GM21526 (cell line): Measurements from ENCODE around the gene TGFB3.

Experiments used
- ATAC-seq: cut with Tn5 transposase; IDR thresholded peaks from one replicate; pipeline ENCODE4 v1.9.1; 2021; ENCODE audit warnings: moderate library complexity; ENCODE audit not compliant: unreplicated experiment, low FRiP score

TGFB3 gene

DNA sequence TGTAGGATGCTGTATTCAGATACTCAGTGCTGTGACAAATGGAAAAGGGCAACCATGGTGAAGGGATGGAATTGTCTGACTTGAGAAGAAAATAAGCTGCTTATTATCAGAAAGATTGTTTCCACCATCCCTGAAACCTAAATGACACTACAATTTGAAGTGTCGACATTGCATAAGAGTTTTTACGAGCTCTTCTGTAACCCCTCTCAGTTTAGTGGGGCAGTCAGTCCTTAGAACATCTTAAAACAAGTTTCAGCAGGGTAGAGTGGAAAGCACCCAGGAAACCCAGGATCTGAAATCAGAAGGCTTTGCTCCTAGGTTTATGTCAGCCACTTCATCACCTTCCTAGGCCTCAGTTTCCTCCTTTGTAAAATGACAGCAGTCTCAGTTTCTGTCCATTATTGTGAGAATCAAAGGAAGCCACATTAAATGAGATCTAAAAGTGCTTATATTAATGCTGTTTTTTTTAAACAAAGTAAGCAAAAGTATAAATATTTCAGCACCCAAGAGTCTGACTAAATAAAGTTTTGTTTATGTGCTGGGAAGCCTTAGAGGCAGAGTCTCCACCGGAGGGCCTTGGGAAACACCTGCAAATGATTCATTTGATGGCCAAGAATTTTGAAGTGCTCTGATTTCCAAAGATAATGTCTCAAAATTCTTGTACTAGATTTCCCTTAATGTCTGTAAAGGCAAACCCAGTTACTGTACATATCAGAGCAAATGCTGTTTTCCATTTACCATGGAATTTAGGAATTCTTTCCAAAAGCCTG, 5.6 kb upstream of the TGFB3 start:
- no peak for ATAC-seq

GRCh38 chr14:75986439-75986765, 4.6 kb upstream of the TGFB3 start:
- no peak for ATAC-seq

DNA sequence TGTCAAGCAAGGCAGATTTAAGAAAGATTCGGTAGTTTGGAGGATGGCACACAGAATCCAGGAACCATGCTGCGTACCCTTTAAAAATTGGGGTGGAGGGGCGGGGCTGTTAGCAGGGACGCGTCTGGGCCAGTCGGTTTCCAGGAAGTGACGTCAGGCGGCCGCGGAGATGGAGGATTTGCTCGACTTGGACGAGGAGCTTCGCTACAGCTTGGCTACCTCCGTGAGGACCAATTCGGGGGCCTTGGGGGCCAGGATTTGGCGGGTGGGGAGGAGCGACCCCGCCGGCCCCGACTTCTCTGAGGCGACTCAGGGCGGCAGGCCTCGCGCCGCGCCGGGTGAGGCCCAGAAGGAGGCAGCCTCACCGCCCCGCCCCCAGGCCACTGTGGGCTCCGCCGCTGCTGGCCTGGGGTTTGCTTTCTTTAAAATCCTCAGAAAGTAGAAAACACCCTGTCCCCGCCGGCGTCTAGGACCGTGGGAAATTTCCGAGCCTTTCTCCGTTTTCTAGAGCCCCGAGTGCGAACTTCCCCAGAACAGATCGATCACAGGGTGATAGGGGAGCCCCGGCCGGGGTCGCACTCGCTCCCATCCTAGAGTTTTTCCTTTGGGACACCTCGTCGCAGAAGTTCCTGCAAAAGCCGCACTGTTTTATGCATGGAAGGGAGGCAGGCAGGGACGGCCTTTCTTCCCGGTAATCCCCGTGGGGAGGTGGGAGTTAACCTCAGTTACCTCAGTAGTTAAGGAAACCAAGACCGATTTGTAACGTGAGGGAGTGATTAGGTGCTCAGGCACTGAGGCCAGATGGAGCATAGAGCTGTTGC, 4.0 kb upstream of the TGFB3 start, which contains the start of gene IFT43:
Gene IFT43 (plus strand): TSS at position 146 of the 821 bp plus-strand sequence. CDS start 24 bp downstream, at position 170.
- peak; percentile 60 for ATAC-seq

DNA sequence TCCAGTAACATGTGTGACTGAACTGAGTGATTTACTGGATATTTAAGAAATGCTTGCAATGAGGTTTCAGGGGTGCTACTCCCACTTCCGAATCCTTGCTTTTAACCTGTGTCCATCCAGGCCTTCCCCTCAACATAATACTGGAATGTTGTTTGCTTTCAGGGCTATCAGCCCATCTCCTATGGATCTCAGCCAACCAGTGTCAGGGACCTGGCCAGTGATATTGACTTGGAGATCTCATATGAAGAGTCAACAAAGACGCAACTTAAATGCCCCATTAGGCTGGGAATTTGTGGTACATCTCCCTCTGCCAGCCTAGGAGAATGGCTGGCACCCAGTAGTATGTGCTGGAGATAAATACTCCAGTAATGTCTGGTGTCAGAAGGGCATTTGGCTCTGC, 2.9 kb upstream of the TGFB3 start:
- ATAC-seq, result no peak

GRCh38 chr14:75983019-75983358, 1.2 kb upstream of the TGFB3 start:
- no peak for ATAC-seq

GRCh38 chr14:75982266-75983018, 647 bp upstream of the TGFB3 start:
- peak; percentile 43 for ATAC-seq

GRCh38 chr14:75980856-75981255, 939 bp downstream of the TGFB3 start:
- no peak for ATAC-seq

DNA sequence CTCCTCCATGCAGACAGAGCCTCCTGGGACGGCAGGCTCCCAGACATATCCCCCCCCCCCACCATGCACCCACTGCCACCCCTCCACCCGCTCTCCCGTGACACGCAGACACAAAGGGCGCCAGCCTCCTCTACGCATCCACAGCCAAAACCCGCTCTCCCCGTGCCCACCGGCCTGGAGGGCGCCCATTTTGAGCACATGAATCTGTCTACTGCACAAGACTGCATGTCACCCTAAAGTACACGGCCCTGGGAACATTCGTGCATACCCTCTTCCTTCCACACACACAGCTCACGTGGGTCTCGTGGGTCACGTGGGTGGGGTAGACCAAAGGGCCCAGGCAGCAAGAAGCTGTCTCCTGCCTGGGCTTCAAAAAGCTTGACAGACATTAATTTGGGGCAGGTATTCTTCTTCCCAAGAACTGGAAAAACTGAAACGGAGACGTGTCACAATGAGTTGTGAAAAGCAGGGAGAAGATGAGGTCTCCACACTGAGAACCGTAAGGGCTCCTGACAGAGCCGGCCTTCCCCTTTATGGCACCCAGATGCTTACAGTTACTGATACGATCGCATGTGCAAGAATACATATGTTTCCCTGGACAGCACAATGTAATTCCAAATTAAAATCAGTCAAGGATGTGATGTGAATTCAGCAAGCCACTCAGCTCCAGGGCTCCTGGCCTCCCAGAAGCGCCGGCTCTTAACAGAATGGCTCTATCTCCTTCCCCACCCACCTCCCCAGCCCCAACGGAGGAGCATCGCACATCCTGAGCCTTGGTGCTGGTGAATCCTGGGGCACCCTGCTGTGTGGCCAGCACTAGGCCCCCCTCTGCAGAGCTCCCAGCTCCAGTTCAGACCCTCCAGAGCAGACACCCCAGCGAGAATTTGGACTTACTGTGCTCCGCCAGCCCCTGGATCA, 1.9 kb downstream of the TGFB3 start:
- ATAC-seq, result no peak

DNA sequence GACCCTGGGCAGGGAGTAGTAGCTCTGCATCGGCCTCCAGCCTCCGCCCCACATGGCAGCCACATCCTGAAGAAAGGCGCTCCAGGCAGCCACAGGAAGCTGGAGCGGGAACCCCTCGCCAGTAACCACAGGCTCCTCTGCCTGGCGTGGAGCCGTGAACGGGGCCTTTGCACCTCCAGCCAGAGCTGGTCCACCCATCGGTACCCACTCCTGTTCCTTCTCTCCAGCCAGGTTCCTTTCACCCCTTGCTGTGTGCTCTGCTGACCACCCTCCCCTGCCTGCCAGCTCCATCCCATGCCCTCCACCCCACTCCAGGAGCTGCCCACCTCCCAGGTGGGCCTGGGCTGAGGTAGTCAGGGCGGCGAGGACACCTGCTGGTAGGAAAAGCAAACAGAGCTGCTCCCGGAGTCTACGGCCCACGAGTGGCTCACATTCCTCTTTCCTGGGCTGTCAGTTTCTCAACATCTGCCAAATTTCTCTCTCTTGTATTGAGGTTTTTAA, 2.7 kb downstream of the TGFB3 start:
- ATAC-seq, result no peak

DNA sequence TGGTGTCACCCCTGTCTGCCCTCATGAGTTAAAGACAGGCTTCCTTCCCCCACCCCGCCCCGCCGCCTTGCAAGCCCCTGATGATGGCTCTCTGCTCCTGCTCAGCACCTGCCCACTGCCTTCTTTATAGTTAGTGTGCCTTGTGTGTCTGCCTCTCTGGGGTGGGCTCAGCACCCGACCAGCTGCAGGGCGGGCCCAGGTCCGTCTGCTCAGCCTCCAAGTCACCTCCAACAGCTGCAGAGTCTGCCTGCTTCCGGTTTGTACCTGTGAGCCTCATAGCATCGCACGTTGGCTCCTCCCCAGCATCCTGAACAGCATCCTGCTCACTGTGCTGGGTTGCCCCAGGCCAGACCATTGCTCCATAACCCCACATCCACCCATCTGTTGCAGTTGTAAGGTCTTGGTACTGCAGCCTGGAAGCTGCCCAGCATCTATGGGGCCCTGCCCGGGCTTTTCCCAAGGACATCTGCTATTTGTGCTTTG, 3.5 kb downstream of the TGFB3 start:
- ATAC-seq, result no peak

GRCh38 chr14:75977582-75977943, 4.2 kb downstream of the TGFB3 start:
- no peak for ATAC-seq

GRCh38 chr14:75976826-75977581, 4.8 kb downstream of the TGFB3 start:
- no peak for ATAC-seq

DNA sequence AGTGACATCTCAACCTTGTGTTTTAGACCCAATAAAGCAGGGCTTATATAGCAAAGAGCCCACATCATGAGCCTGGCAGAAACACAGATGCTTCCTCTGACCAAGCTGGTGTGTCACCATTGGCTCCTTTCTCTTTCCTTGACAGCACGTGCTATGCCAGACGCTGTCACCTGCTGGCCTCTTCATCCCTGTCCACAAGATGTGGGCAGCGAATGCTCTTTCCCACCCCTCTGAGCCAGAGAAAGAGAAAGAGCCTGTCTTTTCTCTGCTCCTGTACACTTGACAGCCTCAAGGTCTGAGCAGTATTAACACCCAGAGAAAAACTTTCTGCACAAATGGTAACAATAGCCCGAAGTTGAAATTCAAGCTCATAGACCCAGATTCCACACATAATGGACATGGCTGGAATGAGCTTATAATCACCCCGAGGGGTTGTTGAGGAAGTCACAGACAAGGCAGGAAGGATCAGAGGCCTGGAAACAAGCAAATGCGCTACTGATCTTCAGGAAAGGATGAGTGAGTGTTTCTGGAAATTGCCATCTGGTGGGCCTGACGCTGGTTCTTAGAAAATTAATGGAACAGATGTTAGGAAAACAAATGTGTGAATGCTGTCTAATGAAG, 8.9 kb downstream of the TGFB3 start:
- ATAC-seq, result no peak

DNA sequence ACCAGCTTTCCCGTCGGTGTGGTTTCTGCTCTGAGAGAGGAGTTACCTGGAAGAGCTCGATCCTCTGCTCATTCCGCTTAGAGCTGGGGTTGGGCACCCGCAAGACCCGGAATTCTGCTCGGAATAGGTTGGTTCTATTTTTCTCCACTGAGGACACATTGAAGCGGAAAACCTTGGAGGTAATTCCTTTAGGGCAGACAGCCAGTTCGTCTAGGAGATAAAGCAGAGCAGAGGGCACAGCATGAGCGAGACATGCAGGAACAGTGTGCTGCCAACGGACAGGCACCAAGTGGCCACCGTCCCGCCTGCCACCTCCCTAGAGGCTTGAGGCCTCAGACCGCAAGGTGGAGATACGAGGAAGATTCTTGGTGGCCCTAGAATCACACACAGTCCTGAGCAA, 10.3 kb downstream of the TGFB3 start:
- ATAC-seq, result no peak

GRCh38 chr14:75970989-75971388, 10.8 kb downstream of the TGFB3 start:
- ATAC-seq, result no peak

DNA sequence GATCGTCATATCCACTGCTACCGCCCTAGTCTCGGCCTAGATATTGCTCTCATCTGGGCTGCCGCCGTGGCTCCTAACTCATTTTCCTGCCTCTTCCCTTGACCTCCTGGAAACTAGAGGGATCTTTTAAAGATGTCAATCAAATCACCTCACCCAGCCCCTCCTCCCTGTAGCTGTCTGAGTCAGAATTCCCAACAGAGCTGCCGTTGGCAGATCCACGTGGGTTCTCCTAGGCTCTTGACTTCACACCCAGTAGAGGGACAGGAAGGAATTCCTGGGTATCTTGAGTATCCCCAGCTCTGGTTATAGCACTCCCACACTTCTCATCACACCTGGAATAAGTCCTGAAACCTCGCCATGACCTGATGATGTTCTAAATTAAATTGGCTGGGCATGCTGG, 11.9 kb downstream of the TGFB3 start:
- ATAC-seq, result no peak

DNA sequence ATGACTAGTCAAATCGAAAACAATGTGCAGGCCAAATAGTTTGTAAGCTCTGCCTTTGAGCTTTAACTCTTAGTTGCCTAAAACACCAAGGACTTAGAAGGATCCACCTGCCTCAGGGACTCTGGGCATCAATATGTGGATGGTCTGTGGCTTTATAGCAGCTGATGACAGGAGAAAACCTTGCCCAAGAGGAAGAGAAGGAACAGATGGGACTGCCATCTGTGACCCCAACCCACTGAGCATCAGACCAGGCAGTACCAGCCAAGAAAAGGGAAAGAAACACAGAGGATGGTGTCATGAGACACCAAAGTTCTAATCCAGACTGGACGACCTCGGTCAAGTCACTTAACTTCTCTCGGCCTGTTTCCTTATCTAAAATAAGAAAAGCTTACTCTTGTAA, 12.7 kb downstream of the TGFB3 start:
- no peak for ATAC-seq

- no peak for ATAC-seq
Measured at GRCh38 chr14:75968456-75968855, 13.3 kb downstream of the TGFB3 start.

DNA sequence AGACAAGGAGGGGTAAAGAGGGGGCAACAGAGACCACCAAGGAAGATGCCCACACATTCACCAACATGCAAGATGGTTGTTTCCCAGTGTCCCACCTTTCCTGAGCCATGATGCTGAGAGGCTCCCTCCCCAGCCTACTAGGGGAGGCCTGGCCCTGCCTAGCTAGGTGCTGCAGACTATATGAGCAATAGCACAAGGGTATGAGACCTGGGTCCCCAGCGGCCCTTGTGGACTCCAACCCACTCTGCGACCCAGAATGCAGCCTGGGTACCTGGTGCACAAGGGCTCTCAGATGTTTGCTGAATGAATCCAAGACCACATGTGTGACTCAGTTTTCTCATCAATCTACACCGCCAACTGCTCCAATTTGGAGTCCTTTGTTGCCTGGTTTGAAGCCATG, 13.9 kb downstream of the TGFB3 start:
- no peak for ATAC-seq
